CD8-positive, alpha-beta memory T cell (primary cell): ENCODE data around the gene TSPEAR. TPM values are rescaled to one million over a fixed set of nuclear protein-coding genes. Genes with fewer than 3 reads are reported as not detected.

Experiments
- CTCF ChIA-PET: fragments of 350-600 bp; sonication (Branson Sonifier 250); formaldehyde crosslinking; loops from one replicate; lab custom pipeline; 2021; ENCODE audit warnings: antibody characterized with exemption; lab: Charles Lee
- POLR2A ChIA-PET: fragments of 350-600 bp; sonication (Branson Sonifier 250); formaldehyde crosslinking; loops from one replicate; lab custom pipeline; 2021; ENCODE audit warnings: antibody characterized with exemption; lab: Charles Lee
- DNase-seq, 5 donors: peaks; one replicate each; pipeline versions ENCODE4 v3.0.0 to v3.0.0-alpha.2; 2020 to 2022; ENCODE audit warnings: mixed read lengths in 1 of 5
- H3K27ac ChIP-seq: one replicate; pipeline ENCODE4 v1.7.0; 2013; ENCODE audit warnings: low read depth, mild to moderate bottlenecking, low read length, moderate library complexity
- H3K27me3 ChIP-seq: 2 replicates; pipeline ENCODE4 v1.7.0; 2013; ENCODE audit warnings: low read length, mild to moderate bottlenecking; ENCODE audit not compliant: insufficient read depth, poor library complexity, severe bottlenecking
- H3K36me3 ChIP-seq: 2 replicates; pipeline ENCODE4 v1.7.0; 2013; ENCODE audit warnings: mild to moderate bottlenecking, low read length, moderate library complexity; ENCODE audit not compliant: insufficient read depth
- H3K4me1 ChIP-seq: 2 replicates; pipeline ENCODE4 v1.7.0; 2013; ENCODE audit warnings: mild to moderate bottlenecking, low read length, moderate library complexity; ENCODE audit not compliant: insufficient read depth
- H3K4me3 ChIP-seq: 2 replicates; pipeline ENCODE4 v1.7.0; 2013; ENCODE audit warnings: mild to moderate bottlenecking, low read length
- H3K9me3 ChIP-seq: 2 replicates; pipeline ENCODE4 v1.7.0; 2013; ENCODE audit warnings: mild to moderate bottlenecking, low read length
- H3K27ac Mint-ChIP-seq, 8 donors: one replicate each; pipeline ENCODE4 v1.8.0; 2020 to 2021; ENCODE audit warnings: mixed read lengths in 8 of 8, mild to moderate bottlenecking in 6 of 8, inconsistent platforms in 3 of 8, moderate library complexity in 3 of 8
- H3K27me3 Mint-ChIP-seq, 2 donors: one replicate each; pipeline ENCODE4 v1.8.0; 2020 to 2021; ENCODE audit warnings: mixed read lengths in 2 of 2, mild to moderate bottlenecking in 1 of 2, moderate library complexity in 1 of 2
- H3K36me3 Mint-ChIP-seq, 3 donors: one replicate each; pipeline ENCODE4 v1.8.0; 2020 to 2021; ENCODE audit warnings: mixed read lengths in 3 of 3, inconsistent platforms in 1 of 3, mild to moderate bottlenecking in 1 of 3
- H3K4me1 Mint-ChIP-seq, 3 donors: one replicate each; pipeline ENCODE4 v1.8.0; 2020 to 2021; ENCODE audit warnings: mixed read lengths in 3 of 3, inconsistent platforms in 1 of 3, mild to moderate bottlenecking in 1 of 3
- H3K4me3 Mint-ChIP-seq, 7 donors: one replicate each; pipeline ENCODE4 v1.8.0; 2020 to 2021; ENCODE audit warnings: mixed read lengths in 7 of 7, mild to moderate bottlenecking in 6 of 7, moderate library complexity in 4 of 7, inconsistent platforms in 2 of 7
- H3K9me3 Mint-ChIP-seq, 5 donors: one replicate each; pipeline ENCODE4 v1.8.0; 2020 to 2022; ENCODE audit warnings: mixed read lengths in 5 of 5, mild to moderate bottlenecking in 3 of 5, moderate library complexity in 2 of 5, inconsistent platforms in 1 of 5
- polyA plus RNA-seq: library from polyadenylated mRNA; unstranded; fragments of 300-500 nt; fragmentation: Illumina TruSeq; gene quantifications from one replicate; pipeline ENCODE4 v1.2.3, GENCODE V29; 2021
- total RNA-seq, 2 experiments: library from RNA; stranded (reverse); gene quantifications; one replicate each; pipeline ENCODE4 v1.2.3, GENCODE V29; 2021

TSPEAR gene
- total and polyA plus RNA-seq, 3 experiments from 2014 or later = 0.05 TPM; not detected in 2

DNA sequence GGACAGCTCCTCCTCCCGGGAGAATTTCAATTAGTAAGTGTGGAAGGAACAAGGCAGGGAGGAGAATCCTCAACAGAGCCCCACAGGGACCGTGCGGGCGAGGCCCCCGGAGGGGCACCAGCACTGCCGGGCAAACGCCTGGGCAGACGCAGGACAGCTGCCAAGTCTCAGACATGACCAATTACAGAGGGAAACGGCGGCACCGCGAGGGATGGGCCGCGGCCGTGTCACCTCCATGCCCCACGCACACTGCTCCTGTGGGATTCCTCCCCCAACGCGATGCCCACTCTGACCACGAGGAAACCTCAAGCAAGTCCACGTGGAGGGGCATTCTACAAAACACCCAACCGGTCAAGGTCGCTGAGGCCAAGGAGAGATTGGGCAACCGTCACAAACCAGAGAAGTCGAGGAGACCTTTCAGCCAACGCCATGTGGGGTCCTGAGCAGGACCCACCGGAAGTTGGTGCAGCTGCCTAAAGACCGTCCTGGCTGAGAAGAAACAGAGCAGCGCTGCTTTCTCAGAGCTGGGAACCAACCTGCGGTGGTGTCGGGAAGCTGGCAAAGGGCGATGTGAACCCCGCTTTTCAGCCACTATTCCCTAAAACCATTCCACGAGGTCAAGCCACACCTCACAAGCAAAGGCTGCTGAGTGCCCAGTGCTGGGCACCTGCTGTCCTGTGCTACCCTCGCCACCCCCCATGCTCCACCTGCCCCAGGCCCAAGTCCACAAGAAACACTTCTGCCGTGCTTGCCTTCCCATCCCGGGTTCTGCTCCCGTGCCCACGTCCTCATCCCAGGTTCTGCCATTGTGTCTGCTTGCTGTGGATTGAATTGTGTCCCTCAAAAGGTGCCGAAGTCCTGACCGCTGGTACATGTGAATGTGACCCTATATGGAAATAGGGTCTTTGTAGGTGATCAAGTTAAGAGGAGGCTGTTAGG lies 139.3 kb downstream of the TSPEAR start:
- Histone ChIP-seq H3K4me1 (no peaks in the 10 kb centered on the region), H3K36me3 (no peaks in the 10 kb centered on the region), H3K27me3 (no peaks in the 10 kb centered on the region), H3K9me3 (no peaks in the 10 kb centered on the region), H3K4me3 (no peak overlapping the region), H3K27ac (no peak overlapping the region)
- ChIA-PET CTCF (no interaction called here), POLR2A (no interaction called here)
- peaks cover 0 to 13% (median 4%) of the 10 kb centered on the region in 3 donors for H3K4me1 Mint-ChIP-seq
- no peak overlapping the region for H3K4me3 Mint-ChIP-seq
- peaks cover 10 to 21% of the 10 kb centered on the region in 2 donors for H3K27me3 Mint-ChIP-seq
- peak overlapping the region in 2 of 8 donors; percentile 2 to 55 for H3K27ac Mint-ChIP-seq
- no peak for DNase-seq
- H3K9me3 Mint-ChIP-seq = peaks cover 0 to 15% (median 5%) of the 10 kb centered on the region in 5 donors
- H3K36me3 Mint-ChIP-seq = peaks cover 0 to 7% (median 0%) of the 10 kb centered on the region in 3 donors

DNA sequence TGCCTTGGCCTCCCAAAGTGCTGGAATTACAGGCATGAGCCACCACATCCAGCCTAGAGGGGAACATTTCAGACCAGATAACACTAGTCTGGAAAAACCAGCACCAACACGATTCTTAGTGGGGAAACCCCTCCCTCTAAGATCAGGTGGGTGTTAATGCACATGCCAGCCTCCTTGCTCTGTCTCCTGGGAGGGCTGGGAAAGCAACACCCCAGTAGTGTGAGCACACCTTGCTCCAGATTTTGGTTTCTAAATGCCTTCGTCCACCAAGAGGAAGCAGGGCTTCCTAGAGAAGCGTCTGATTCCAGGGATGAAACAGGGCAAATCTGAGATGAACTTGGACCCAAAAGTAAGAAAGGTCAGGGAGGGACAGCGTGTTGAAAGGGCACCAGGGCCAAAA lies 140.1 kb downstream of the TSPEAR start:
- POLR2A ChIA-PET = no interaction called here
- DNase-seq = no peak
- H3K4me3 ChIP-seq = no peak overlapping the region
- peaks cover 0 to 7% (median 0%) of the 10 kb centered on the region in 5 donors for H3K9me3 Mint-ChIP-seq
- H3K27me3 Mint-ChIP-seq = peaks cover 10 to 21% of the 10 kb centered on the region in 2 donors
- H3K4me1 Mint-ChIP-seq = peaks cover 0 to 13% (median 4%) of the 10 kb centered on the region in 3 donors
- H3K27ac Mint-ChIP-seq = peak overlapping the region in 2 of 8 donors; percentile 23 to 44
- no peaks in the 10 kb centered on the region for H3K36me3 Mint-ChIP-seq
- H3K4me3 Mint-ChIP-seq = no peak overlapping the region
- no peaks in the 10 kb centered on the region for H3K9me3 ChIP-seq
- CTCF ChIA-PET = no interaction called here
- H3K4me1 ChIP-seq = no peaks in the 10 kb centered on the region
- no peaks in the 10 kb centered on the region for H3K36me3 ChIP-seq
- no peak overlapping the region for H3K27ac ChIP-seq
- no peaks in the 10 kb centered on the region for H3K27me3 ChIP-seq

DNA sequence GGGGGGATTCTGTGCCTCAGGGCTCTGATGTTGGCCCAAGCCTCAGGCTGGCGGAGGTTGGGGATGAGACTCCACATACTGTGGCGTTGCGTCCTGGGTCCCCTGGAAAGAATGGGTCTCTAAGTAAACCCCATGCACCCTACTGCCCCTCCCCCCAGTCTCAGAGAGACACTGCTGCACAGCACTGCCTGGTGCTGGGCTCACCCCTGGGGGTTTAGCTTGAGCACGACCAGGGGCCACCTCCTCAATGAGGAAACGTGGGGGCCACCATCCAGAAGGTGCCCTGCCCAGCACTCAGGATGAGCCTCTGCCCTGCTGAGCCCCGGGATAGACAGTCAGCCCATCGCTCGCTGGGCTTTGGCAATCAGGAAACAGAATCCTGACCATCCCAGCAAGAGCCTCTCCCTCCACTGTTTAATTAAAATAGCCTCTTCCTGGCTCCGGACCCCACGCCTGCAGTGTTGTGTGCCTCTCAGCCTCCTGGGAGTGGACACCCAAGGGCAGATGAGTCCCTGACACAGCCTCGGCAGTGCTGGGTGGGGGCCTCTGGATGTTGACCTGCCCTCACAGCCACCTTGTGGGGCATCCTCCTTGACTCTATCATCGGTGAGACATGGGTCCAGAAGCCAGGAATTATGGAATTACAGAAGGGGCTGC lies 141.4 kb downstream of the TSPEAR start:
- no peaks in the 10 kb centered on the region for H3K27me3 ChIP-seq
- Mint-ChIP-seq H3K36me3 (no peaks in the 10 kb centered on the region), H3K4me1 (peaks cover 5 to 16% (median 7%) of the 10 kb centered on the region in 3 donors), H3K9me3 (peaks cover 0 to 4% (median 0%) of the 10 kb centered on the region in 5 donors), H3K4me3 (no peak overlapping the region), H3K27me3 (peaks cover 7 to 16% of the 10 kb centered on the region in 2 donors), H3K27ac (peak overlapping the region in 2 of 8 donors; percentile 23 to 79)
- no peak overlapping the region for H3K27ac ChIP-seq
- no peak for DNase-seq
- H3K4me3 ChIP-seq = no peak overlapping the region
- CTCF ChIA-PET = no interaction called here
- H3K4me1 ChIP-seq = peaks cover 4% of the 10 kb centered on the region
- POLR2A ChIA-PET = no interaction called here
- no peaks in the 10 kb centered on the region for H3K36me3 ChIP-seq
- no peaks in the 10 kb centered on the region for H3K9me3 ChIP-seq

DNA sequence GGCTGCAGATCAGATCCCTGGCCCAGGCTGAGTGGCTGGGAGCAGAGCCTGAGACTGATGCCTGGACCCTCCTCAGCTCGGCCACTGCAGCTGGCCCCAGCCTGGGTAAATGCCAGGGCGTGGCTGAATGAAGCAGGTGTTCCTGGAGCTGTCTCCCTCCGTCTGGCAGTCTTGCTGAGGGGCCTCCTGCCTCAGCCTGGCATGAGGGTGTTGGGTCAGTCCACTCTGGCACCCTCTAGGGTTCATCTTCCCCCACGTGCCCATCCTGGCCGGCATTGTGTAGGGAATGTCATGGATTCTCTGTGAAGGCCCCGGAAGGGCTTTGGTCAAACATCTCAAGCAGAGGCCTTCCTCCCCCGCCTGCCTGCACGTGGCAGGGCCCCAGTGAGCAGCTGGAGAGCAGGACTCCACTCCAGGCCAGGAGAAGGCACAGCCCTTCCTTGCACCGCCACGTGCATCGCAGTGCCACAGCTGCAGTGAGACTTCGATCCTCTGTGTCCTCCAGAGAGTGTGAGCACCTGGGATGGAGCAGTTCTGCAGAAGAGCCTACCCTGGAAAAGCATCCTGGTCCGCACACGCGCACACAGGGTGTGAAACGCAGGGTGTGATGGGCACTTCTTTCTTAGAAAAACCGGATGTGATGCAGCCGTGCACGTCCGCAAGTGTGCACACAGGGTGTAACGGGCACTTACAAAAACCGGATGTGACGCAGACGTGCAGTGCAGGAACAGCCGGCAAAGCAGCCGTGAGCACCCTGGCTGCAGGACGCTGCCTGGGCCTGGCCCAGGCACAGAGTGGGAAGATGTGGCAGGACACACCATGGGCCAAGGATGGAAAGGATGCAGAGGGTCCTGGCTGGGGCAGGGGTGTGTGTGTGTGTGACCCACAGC lies 142.5 kb downstream of the TSPEAR start:
- Mint-ChIP-seq H3K4me1 (peaks cover 10 to 17% (median 14%) of the 10 kb centered on the region in 3 donors), H3K36me3 (no peaks in the 10 kb centered on the region), H3K27ac (peak overlapping the region in 1 of 8 donors; percentile 43), H3K9me3 (peaks cover 0 to 2% (median 0%) of the 10 kb centered on the region in 5 donors), H3K27me3 (peaks cover 7 to 10% of the 10 kb centered on the region in 2 donors), H3K4me3 (peak overlapping the region in 1 of 7 donors; percentile 56)
- Histone ChIP-seq H3K27me3 (no peaks in the 10 kb centered on the region), H3K27ac (no peak overlapping the region), H3K36me3 (no peaks in the 10 kb centered on the region), H3K9me3 (no peaks in the 10 kb centered on the region), H3K4me3 (no peak overlapping the region), H3K4me1 (peaks cover 5% of the 10 kb centered on the region)
- ChIA-PET CTCF (no interaction called here), POLR2A (no interaction called here)
- no peak for DNase-seq

DNA sequence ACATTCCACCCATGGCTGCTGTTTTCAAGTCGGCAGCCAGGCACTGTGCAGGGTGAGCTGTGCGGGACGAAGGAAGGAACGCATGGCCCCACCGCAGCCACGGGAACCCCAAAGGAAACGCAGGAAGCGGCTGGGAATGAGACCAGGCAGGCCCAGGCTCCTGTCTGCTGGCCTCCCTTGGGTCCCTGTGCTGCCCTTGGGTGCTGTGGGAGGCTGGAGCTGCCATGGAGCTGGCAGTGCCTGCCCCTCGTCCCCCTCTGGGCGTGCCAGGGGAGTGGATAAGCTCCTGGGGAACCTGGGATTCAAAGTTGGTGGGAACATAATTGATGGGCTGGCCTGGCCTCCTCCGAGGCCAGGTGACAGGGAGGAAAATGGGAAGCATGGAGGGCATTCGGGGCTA lies 143.1 kb downstream of the TSPEAR start:
- H3K27me3 Mint-ChIP-seq = peaks cover 7 to 8% of the 10 kb centered on the region in 2 donors
- Histone ChIP-seq H3K36me3 (no peaks in the 10 kb centered on the region), H3K9me3 (no peaks in the 10 kb centered on the region), H3K4me1 (peaks cover 5% of the 10 kb centered on the region), H3K27ac (no peak overlapping the region), H3K4me3 (no peak overlapping the region), H3K27me3 (no peaks in the 10 kb centered on the region)
- CTCF ChIA-PET = no interaction called here
- no peaks in the 10 kb centered on the region for H3K36me3 Mint-ChIP-seq
- H3K4me3 Mint-ChIP-seq = no peak overlapping the region
- no peak for DNase-seq
- H3K27ac Mint-ChIP-seq = no peak overlapping the region
- peaks cover 10 to 17% (median 14%) of the 10 kb centered on the region in 3 donors for H3K4me1 Mint-ChIP-seq
- POLR2A ChIA-PET = no interaction called here
- H3K9me3 Mint-ChIP-seq = peaks cover 0 to 2% (median 1%) of the 10 kb centered on the region in 5 donors

DNA sequence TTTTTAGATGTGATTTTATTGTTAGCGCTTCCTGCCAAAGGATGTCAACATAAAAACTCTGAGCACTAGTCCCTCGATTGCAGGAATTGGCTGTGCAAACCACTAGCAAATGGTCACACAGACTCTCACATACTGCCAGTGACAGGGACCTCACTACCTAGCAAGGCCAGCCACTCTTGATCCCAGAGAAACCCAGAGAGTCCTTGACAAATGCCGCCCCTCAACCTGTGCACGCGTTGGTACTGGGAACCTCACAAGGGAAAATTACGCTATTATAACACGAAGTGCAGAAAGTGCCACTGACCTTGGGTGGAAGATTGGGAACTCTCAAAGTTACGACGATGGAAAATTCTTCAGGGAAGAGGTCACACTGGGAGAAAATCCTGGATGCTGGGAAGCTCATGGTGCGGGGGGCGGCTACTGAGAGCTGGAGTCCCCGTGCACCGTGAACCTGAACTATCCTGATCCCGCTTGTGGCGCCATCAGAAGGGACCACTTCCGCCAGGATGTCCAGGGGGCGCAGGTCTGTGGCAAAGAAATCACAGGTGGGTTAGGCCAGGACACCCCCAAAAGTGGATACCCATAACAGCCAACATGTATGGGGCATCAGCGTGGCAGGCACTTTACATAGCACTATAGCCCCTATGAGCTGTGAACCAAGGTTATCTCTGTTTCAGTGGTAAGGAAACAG lies 143.7 kb downstream of the TSPEAR start:
- H3K9me3 ChIP-seq = no peaks in the 10 kb centered on the region
- ChIA-PET POLR2A (no interaction called here), CTCF (no interaction called here)
- Mint-ChIP-seq H3K9me3 (peaks cover 1 to 8% (median 3%) of the 10 kb centered on the region in 5 donors), H3K36me3 (peaks cover 0 to under 1% (median 0%) of the 10 kb centered on the region in 3 donors), H3K27me3 (peaks cover 4 to 7% of the 10 kb centered on the region in 2 donors), H3K4me1 (peaks cover 10 to 14% (median 14%) of the 10 kb centered on the region in 3 donors), H3K4me3 (no peak overlapping the region), H3K27ac (no peak overlapping the region)
- H3K36me3 ChIP-seq = no peaks in the 10 kb centered on the region
- peaks cover 5% of the 10 kb centered on the region for H3K4me1 ChIP-seq
- no peak overlapping the region for H3K4me3 ChIP-seq
- H3K27me3 ChIP-seq = no peaks in the 10 kb centered on the region
- no peak for DNase-seq
- H3K27ac ChIP-seq = no peak overlapping the region

DNA sequence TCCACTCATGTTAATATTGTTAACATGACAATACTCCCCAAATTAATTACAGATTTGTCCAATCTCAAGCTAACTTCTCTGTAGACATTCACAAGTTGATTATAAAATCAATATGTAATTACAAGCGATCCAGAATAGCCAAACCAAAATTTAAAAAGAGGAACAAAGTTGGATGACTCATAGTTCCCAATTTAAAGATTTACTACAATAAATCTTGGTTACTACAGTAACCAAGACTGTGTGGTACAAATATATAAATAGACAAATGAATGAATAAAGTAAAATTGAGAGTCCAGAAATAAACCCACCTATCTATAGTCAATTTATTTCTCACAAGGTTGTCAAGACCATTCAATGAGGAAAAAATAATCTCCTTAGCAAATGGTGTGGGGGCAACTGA lies 145.0 kb downstream of the TSPEAR start:
- H3K27ac ChIP-seq = no peak overlapping the region
- Mint-ChIP-seq H3K27me3 (peaks cover 4 to 7% of the 10 kb centered on the region in 2 donors), H3K4me3 (no peak overlapping the region), H3K9me3 (peaks cover 2 to 19% (median 12%) of the 10 kb centered on the region in 5 donors), H3K36me3 (peaks cover 1 to 12% (median 4%) of the 10 kb centered on the region in 3 donors), H3K27ac (peak overlapping the region in 1 of 8 donors; percentile 6), H3K4me1 (peaks cover 10 to 14% (median 14%) of the 10 kb centered on the region in 3 donors)
- ChIA-PET CTCF (interaction anchor here (0.9 kb wide), 1 partner anchor 176 kb away, joined by 3 read pairs; no protein-coding TSS in a partner anchor), POLR2A (no interaction called here)
- H3K4me1 ChIP-seq = peaks cover 5% of the 10 kb centered on the region
- no peaks in the 10 kb centered on the region for H3K9me3 ChIP-seq
- no peaks in the 10 kb centered on the region for H3K27me3 ChIP-seq
- H3K36me3 ChIP-seq = no peaks in the 10 kb centered on the region
- no peak for DNase-seq
- no peak overlapping the region for H3K4me3 ChIP-seq
